ENCODE data around the gene EFEMP2. TPM values are rescaled to one million over a fixed set of nuclear protein-coding genes. Genes with fewer than 3 reads are reported as not detected.
A peak's percentile ranks its signal among the peaks of the same experiment; 100 is the strongest.

EFEMP2 gene
- total and polyA plus RNA-seq, 2 experiments from 2014 or later, result 7.4 to 9.4 TPM

DNA sequence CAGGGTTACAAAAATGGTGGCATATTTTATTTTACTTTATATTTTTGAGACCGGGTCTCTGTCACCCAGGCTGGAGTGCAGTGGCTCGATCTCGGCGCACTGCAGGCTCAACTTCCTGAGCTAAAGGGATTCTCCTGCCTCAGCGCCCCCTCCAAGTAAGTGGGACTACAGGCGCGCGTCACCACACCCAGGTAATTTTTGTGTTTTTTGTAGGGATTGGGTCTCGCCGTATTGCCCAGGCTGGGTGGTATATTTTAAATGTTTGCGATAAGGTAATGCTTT lies 28.2 kb upstream of the EFEMP2 start (continued):
- TF ChIP-seq, protein P1, sequence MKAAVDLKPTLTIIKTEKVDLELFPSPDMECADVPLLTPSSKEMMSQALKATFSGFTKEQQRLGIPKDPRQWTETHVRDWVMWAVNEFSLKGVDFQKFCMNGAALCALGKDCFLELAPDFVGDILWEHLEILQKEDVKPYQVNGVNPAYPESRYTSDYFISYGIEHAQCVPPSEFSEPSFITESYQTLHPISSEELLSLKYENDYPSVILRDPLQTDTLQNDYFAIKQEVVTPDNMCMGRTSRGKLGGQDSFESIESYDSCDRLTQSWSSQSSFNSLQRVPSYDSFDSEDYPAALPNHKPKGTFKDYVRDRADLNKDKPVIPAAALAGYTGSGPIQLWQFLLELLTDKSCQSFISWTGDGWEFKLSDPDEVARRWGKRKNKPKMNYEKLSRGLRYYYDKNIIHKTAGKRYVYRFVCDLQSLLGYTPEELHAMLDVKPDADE (IDR thresholded peaks at IDR 0.05), result no peak
- no peak for TF ChIP-seq EZH2phosphoT487 (IDR thresholded peaks at IDR 0.05; ENCODE audit: unreplicated experiment)
- no peak for TF ChIP-seq EZH2 (IDR thresholded peaks at IDR 0.05; ENCODE audit: low read depth, unreplicated experiment)
- no peak for TF ChIP-seq STAT1 (IDR thresholded peaks at IDR 0.05; ENCODE audit: unreplicated experiment)
- TF ChIP-seq, protein P2, sequence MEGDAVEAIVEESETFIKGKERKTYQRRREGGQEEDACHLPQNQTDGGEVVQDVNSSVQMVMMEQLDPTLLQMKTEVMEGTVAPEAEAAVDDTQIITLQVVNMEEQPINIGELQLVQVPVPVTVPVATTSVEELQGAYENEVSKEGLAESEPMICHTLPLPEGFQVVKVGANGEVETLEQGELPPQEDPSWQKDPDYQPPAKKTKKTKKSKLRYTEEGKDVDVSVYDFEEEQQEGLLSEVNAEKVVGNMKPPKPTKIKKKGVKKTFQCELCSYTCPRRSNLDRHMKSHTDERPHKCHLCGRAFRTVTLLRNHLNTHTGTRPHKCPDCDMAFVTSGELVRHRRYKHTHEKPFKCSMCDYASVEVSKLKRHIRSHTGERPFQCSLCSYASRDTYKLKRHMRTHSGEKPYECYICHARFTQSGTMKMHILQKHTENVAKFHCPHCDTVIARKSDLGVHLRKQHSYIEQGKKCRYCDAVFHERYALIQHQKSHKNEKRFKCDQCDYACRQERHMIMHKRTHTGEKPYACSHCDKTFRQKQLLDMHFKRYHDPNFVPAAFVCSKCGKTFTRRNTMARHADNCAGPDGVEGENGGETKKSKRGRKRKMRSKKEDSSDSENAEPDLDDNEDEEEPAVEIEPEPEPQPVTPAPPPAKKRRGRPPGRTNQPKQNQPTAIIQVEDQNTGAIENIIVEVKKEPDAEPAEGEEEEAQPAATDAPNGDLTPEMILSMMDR (conservative IDR thresholded peaks at IDR 0.05; ENCODE audit: low read depth in 2 of 2), result no peak
- no peak for TF ChIP-seq POLR2AphosphoS5 (IDR thresholded peaks at IDR 0.05; ENCODE audit: low read depth)

DNA sequence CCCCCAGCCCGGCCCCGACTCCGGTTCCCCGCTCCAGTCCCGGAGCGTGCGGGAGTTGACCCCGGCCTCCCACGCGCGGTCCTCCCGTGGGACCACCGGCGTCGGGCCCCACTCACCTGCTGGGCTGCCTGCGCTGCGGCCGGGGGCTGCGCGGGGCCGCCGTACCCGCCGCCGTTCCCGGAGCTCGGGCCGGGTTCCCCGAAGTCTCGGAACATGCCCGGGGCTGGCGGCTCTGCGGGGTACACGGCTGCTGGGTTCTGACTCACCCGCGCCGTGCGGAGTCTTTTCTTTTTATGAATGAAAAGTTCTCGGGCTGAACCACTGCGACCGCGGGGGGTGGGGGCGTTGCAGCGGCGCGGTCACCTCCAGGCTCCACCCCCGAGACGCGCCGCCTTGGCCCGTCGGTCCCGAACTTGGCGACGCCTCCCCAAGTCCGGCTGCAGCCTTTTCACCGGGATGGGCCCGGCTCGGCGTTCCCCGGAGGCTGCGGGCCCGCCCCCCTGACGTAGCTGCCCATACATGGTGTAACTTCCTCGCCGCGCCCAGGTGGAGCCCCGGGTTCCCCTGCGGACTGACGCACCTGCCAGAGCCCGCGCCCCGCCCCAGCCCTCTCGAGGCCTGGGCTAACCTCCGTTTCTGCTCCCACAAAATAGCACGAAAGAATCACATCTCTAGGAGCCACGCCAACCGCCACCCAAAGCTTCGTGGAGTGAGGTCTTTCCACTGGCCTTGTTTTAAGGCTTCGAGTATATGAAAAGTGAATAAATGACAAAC lies 27.7 kb upstream of the EFEMP2 start, which contains the start of gene FOSL1:
Gene FOSL1 (minus strand): TSS at position 264 of the 774 bp plus-strand sequence. CDS start 49 bp downstream, at position 215.
- H2AFZ ChIP-seq, result peak within 1 kb of the TSS; percentile 94
- peak; percentile 89 for ATAC-seq
- H3K27me3 ChIP-seq (ENCODE audit: insufficient read depth), result peaks cover 59% of the 10 kb centered on the region
- Mint-ChIP-seq H3K27me3 (ENCODE audit: insufficient read depth, low read depth, poor library complexity) (peaks cover 55% of the 10 kb centered on the region), H3K27ac (no peak within 1 kb of the TSS), H3K4me1 (peaks cover 7% of the 10 kb centered on the region; the same call in 2 of the 3 replicates), H3K36me3 (ENCODE audit: low read depth) (peaks cover 1% of the 10 kb centered on the region; the same call in 1 of the 3 replicates), H3K4me3 (peak within 1 kb of the TSS; percentile 74), H3K9me3 (peaks cover 2% of the 10 kb centered on the region; the same call in 1 of the 3 replicates)
- no peaks in the 10 kb centered on the region for H3K36me3 ChIP-seq (ENCODE audit: insufficient read depth)
- peaks cover 16% of the 10 kb centered on the region for H3F3A ChIP-seq (replicated peaks; ENCODE audit: low read depth)
- H3K79me2 ChIP-seq (replicated peaks; ENCODE audit: insufficient read depth), result no peaks in the 10 kb centered on the region
- H4K20me1 ChIP-seq (replicated peaks; ENCODE audit: insufficient read depth), result no peaks in the 10 kb centered on the region
- no peak for TF ChIP-seq STAT1 (IDR thresholded peaks at IDR 0.05; ENCODE audit: unreplicated experiment)
- peak; percentile 91 for TF ChIP-seq CREB1 (CRISPR knock-in tag; IDR thresholded peaks at IDR 0.05; ENCODE audit: low read depth)
- peak; percentile 39; the same call in 1 of the 2 replicates for TF ChIP-seq POLR2AphosphoS5 (IDR thresholded peaks at IDR 0.05; ENCODE audit: low read depth)
- TF ChIP-seq, protein P3, sequence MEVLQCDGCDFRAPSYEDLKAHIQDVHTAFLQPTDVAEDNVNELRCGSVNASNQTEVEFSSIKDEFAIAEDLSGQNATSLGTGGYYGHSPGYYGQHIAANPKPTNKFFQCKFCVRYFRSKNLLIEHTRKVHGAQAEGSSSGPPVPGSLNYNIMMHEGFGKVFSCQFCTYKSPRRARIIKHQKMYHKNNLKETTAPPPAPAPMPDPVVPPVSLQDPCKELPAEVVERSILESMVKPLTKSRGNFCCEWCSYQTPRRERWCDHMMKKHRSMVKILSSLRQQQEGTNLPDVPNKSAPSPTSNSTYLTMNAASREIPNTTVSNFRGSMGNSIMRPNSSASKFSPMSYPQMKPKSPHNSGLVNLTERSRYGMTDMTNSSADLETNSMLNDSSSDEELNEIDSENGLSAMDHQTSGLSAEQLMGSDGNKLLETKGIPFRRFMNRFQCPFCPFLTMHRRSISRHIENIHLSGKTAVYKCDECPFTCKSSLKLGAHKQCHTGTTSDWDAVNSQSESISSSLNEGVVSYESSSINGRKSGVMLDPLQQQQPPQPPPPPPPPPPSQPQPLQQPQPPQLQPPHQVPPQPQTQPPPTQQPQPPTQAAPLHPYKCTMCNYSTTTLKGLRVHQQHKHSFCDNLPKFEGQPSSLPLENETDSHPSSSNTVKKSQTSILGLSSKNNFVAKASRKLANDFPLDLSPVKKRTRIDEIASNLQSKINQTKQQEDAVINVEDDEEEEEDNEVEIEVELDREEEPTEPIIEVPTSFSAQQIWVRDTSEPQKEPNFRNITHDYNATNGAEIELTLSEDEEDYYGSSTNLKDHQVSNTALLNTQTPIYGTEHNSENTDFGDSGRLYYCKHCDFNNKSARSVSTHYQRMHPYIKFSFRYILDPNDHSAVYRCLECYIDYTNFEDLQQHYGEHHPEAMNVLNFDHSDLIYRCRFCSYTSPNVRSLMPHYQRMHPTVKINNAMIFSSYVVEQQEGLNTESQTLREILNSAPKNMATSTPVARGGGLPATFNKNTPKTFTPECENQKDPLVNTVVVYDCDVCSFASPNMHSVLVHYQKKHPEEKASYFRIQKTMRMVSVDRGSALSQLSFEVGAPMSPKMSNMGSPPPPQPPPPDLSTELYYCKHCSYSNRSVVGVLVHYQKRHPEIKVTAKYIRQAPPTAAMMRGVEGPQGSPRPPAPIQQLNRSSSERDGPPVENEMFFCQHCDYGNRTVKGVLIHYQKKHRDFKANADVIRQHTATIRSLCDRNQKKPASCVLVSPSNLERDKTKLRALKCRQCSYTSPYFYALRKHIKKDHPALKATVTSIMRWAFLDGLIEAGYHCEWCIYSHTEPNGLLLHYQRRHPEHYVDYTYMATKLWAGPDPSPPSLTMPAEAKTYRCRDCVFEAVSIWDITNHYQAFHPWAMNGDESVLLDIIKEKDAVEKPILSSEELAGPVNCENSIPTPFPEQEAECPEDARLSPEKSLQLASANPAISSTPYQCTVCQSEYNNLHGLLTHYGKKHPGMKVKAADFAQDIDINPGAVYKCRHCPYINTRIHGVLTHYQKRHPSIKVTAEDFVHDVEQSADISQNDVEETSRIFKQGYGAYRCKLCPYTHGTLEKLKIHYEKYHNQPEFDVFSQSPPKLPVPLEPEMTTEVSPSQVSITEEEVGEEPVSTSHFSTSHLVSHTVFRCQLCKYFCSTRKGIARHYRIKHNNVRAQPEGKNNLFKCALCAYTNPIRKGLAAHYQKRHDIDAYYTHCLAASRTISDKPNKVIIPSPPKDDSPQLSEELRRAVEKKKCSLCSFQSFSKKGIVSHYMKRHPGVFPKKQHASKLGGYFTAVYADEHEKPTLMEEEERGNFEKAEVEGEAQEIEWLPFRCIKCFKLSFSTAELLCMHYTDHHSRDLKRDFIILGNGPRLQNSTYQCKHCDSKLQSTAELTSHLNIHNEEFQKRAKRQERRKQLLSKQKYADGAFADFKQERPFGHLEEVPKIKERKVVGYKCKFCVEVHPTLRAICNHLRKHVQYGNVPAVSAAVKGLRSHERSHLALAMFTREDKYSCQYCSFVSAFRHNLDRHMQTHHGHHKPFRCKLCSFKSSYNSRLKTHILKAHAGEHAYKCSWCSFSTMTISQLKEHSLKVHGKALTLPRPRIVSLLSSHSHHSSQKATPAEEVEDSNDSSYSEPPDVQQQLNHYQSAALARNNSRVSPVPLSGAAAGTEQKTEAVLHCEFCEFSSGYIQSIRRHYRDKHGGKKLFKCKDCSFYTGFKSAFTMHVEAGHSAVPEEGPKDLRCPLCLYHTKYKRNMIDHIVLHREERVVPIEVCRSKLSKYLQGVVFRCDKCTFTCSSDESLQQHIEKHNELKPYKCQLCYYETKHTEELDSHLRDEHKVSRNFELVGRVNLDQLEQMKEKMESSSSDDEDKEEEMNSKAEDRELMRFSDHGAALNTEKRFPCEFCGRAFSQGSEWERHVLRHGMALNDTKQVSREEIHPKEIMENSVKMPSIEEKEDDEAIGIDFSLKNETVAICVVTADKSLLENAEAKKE (CRISPR knock-in tag; IDR thresholded peaks at IDR 0.05), result no peak
- TF ChIP-seq, protein P2 (conservative IDR thresholded peaks at IDR 0.05; ENCODE audit: low read depth in 2 of 2), result no peak
- no peaks in the 10 kb centered on the region for H3K9me2 ChIP-seq (ENCODE audit: insufficient read depth)
- H3K4me1 ChIP-seq (ENCODE audit: insufficient read depth), result peaks cover 8% of the 10 kb centered on the region
- peak; percentile 98 for DNase-seq (ENCODE audit: low spot score)
- H3K4me2 ChIP-seq, result peak within 1 kb of the TSS; percentile 85
- H3K4me3 ChIP-seq, result peak within 1 kb of the TSS; percentile 74
- H3K27ac ChIP-seq (ENCODE audit: low read depth), result no peak within 1 kb of the TSS

Measured in GM23338 (cell line).